ENCODE results near the gene SCGB1D4.
A peak's percentile ranks its signal among the peaks of the same experiment; 100 is the strongest.
"Not testable (repeated sequence)": the region's sequence is repeated elsewhere in the genome, so short reads cannot be mapped to it uniquely, and the experiment has no call there.

Gene SCGB1D4, protein sequence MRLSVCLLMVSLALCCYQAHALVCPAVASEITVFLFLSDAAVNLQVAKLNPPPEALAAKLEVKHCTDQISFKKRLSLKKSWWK

DNA sequence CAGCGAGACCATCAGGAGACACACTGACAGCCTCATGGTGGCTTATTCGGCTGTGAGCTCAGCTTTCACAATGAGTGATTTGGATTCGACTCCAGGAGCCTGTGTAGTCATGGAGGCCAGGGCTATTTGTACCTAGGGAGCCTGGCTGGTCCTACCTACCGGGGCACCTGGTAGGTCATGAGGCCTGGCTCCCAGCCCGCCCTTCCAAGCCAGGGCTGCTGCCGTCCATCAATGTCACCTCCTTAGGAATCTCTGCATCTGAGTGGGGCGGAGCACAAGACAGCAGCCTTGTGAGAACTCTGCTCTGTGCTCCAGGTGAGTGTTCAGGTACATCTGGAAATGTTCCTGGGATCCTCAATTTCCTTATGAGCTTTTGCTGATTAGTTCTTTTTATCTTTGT is at the start of gene SCGB1D4:
Gene SCGB1D4, minus strand, starts transcription at position 101 of the 400 bp plus-strand sequence. Its CDS starts 65 bp downstream, at position 36.
- DNase-seq, result no peak

DNA sequence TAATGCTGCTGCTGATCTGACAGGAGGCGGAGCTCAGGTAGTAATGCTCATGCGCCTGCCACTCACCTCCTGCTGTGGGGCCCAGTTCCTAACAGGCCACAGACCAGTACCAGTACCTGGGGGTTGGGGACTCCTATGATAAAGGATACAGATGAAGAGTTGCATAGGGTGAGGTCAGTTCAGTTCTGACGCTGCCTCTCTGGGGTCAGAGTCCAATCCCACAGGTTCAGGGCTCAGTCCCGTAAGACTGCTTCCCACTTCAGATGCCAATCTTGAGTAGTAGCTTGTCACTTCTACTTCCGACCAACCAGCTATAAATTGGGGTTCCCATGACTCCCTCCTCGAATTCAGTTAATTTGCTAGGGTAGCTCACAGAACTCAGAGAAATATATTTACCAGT is 47.0 kb upstream of the SCGB1D4 start:
- no peak for DNase-seq

DNA sequence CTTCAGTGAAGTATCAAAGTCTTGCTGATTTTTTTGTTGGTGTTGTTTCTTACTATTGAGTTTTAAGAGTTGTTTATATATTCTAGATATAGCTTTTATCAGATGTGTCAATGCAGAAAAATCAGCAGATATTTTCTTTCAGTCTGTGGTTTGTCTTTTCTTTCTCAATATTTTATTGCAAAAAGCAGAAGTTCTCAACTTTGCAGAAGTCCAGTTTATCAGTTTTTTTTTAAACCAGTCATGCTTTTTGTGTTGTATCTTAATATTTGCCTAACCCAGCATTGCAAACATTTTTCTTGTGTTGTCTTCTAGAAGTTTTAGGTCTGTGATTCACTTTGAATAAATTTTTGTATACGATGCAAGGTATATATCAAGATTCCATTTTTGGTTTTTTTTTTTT is 45.3 kb upstream of the SCGB1D4 start:
- DNase-seq, result no peak

DNA sequence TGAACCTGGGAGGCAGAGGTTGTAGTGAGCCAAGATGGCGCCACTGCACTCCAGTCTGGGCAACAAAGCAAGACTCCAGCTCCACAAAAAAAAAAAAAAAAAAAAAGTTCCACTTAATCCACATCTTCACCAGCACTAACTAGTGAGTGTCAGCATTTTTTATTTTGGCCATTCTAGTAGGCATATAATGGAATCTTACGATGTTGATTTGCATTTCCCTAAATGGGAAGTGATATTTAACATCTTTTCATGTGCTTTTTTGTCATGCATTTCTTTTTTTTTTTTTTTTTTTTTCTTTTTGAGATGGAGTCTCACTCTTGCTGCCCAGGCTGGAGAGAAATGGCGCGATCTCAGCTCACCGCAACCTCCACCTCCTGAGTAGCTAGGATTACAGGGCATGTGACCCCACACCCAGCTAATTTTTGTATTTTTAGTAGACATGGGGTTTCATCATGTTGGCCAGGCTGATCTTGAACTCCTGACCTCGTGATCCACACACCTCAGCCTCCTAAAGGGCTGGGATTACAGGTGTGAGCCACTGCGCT is 44.8 kb upstream of the SCGB1D4 start:
- DNase-seq, result not testable (repeated sequence)

DNA sequence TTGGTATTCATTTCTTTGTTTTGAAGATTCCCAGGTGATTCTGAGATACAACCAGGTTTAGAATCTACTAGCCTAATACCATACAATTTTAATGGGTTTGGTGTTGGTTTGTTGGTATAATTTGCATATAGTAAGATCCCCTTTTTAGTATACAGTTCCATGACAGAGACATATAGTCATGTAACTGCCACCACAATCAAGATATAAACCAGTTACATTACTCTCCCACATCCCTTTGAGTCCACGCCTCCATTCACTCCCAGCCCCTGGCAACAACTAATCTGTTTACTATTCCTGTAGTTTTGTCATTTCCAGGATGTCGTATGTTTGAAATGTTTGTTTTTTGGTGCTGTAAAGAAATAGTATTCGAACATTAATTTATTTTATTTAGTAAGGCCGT is 42.7 kb upstream of the SCGB1D4 start:
- DNase-seq, result no peak

DNA sequence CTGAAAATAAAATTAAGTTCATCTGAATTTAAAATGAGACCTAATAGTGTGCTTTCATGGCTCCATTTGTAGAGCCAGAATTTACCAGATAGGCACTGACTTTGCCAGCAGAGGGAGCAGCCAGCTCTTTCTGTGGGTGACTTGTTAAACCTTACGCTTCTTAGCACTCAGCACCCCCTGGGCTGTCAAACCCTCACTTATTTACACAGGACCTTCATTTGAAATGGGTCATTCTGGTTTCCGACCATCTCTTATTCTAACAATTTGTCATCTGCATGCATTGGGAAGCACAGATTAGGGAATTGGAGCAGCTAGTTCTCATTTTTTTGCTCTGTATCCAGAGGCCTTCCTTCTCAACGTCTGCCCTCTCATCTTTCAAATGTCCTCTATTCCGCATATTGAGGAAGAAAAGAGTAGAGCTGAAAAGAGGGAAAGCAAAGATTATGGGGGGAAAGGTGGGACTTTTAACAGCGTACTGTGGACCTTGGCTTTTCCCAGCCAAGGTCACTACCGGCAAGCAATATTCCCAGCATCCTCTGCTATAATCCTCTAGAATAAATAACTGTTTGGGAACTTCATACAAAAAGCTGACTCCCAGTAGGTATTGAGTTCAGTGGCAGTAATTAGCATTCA is 41.5 kb upstream of the SCGB1D4 start:
- DNase-seq, result peak; percentile 72

DNA sequence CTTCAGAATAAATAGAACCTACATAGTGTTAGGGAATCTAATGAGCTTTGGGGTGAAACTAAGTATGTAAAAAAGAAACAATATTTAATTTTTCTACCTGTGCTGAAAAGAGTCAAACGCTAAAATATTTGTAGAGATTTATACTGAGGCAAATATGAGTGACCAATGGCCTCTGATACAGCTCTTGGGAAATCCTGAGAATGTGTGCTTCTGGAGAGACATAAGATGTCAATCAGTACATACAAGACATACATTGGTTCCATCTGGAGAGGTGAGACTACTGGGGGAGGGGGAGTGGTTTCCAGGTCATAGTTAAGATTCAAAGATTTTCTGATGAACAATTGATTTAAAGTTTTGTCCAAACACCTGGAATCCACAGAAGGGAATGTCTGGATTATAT is 39.3 kb upstream of the SCGB1D4 start:
- no peak for DNase-seq

DNA sequence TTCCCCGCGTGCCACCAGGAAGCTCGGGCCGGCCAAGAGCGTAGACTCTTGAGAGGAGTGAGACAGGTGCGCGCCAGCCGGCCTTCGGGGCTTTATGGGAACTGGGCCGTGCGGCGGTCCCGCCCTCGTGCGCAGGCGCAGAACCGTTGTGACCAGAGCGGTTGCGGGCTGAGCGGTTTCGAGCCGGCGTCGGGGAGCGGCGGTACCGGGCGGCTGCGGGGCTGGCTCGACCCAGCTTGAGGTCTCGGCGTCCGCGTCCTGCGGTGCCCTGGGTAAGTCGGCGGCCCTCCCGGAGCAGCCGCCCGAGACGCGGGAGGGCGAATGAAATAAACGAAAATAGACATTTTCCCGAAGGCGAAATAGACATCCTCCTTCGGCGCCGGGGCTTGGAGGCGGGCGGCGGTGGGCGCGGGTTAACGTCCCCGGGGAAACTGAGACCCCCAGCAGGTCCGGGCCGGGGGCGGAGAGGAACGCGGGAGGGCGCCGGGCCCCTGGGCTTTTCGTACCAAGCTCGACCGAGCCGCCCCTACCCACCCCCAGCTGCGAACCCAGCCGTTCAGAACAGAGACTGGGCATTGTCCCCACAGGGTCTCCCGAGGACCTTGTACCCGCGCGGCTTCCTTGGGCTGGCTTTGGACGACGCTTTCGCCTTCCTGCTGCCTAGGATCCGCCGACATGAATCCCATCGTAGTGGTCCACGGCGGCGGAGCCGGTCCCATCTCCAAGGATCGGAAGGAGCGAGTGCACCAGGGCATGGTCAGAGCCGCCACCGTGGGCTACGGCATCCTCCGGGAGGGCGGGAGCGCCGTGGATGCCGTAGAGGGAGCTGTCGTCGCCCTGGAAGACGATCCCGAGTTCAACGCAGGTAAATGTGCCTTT is 38.7 kb upstream of the SCGB1D4 start, which contains the start of gene ASRGL1:
Gene ASRGL1, plus strand, starts transcription at position 146 of the 879 bp plus-strand sequence. Its CDS starts 530 bp downstream, at position 676.
- peak; percentile 97 for DNase-seq

DNA sequence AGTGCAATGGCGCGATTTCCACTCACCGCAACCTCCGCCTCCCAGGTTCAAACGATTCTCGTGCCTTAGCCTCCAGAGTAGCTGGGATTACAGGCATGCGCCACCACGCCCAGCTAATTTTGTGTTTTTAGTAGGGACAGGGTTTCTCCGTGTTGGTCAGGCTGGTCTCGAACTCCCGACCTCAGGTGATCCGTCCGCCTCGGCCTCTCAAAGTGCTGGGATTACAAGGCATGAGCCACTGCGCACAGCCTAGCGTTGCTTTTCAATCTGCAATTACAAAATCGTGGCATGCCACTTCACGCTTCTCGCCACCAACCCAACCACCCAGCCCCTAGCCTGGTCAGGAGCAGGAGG is 38.1 kb upstream of the SCGB1D4 start:
- DNase-seq, result not testable (repeated sequence)

DNA sequence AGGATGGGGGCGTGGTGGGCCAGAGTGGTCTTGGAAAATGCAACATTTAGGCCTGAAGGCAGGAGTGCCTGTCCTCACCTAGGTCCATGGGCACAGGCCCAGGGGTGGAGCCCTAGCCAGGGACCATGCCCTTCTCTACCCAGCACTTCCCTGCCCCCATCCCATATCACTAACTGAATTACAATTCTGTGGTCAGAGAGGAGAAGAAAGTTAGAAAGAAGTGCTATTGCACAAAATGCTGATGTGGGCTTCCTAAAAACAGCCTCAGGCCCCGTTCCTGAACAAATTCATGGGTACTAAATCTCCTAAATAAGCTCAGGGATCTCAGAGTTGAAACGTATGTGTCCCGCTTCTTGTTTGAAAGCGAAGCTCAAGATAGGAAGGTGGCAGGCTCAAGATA is 34.9 kb upstream of the SCGB1D4 start:
- no peak for DNase-seq

DNA sequence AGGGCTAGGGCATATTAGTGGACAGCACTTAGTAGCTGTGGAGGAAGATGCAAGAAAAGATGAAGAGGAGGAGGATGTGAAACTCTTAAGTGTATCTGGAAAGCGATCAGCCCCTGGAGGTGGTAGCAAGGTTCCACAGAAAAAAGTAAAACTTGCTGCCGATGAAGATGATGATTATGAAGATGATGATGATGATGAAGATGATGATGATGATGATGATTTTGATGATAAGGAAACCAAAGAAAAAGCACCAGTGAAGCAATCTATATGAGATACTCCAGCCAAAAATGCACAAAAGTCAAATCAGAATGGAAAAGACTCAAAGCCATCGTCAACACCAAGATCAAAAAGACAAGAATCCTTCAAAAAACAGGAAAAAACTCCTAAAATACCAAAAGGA is 32.4 kb upstream of the SCGB1D4 start:
- not testable (repeated sequence) for DNase-seq

DNA sequence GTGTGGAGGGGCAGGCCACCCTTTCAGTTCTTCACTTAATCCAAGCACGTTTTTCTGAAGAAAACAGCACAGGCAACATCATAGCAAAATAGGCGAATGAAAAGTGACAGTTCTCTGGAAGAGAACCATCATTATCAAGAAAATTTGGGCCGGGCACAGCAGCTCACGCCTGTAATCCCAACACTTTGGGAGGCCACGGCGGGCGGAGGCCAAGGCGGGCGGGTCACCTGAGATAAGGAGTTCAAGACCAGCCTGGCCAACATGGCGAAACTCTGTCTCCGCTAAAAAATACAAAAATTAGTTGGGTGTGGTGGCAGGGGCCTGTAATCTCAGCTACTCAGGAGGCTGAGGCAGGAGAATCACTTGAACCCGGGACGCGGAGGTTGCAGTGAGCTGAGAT is 28.7 kb upstream of the SCGB1D4 start:
- DNase-seq, result not testable (repeated sequence)

DNA sequence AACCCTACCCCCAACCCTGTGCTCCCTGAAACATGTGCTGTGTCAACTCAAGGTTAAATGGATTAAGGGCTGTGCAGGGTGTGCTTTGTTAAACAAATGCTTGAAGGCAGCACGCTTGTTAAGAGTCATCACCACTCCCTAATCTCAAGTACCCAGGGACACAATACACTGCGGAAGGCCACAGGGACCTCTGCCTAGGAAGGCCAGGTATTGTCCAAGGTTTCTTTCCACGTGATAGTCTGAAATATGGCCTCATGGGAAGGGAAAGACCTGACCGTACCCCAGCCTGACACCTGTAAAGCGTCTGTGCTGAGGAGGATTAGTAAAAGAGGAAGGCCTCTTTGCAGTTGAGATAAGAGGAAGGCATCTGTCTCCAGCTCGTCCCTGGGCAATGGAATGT is 27.8 kb upstream of the SCGB1D4 start:
- DNase-seq, result peak; percentile 37

DNA sequence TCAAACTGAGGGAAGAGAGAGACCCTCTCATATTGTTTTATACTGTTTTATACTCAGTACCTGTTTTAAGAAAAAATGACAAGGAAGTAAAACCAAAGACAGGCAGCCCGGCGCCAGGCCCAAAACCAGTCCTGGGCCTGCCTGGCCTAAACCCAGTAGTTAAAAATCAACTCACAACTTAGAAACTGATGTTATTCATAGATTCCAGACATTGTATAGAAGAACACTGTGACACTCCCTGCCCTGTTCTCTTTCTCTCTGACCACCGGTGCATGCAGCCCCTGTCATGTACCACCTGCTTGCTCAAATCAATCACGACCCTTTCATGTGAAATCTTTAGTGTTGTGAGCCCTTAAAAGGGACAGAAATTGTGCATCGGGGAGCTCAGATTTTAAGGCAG is 26.9 kb upstream of the SCGB1D4 start:
- DNase-seq, result not testable (repeated sequence)

DNA sequence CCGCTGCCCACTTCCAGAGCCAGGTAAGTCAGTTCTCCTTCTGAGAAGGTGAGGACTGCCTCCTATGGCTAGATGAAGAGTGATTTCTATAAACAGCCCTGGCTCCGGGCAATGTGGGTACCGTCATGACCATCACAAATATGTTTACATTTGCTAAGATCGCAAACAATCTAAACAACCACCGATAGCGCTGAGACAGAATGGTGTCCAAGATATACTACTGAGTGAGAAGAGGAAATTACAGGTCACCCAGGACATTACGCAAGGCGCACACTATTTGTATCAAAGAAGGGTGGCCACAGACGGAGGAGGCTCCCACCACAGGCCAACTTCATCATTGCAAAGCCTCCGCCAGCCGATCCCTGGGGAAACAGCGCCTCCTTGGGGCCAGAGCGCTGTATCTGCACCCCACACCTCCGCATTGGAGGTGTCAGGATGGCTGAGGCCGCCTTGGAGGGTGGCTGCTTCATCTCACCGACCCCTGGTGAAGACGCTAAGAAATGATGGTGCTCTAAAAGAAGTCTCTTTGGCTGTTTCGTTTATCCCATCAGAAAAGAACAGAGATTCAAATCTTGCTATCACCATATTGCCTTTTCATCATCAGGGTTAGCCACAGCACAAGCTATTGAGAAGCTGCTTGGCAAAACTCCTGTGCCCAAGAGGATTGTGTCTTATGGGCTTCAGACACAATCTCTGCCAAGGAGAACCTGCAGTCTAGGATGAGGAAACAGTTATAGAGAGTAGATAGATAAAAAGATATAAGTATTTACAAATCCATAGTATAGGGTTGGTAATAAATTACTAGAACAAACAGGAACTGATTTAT is 26.1 kb upstream of the SCGB1D4 start:
- DNase-seq, result peak; percentile 54

DNA sequence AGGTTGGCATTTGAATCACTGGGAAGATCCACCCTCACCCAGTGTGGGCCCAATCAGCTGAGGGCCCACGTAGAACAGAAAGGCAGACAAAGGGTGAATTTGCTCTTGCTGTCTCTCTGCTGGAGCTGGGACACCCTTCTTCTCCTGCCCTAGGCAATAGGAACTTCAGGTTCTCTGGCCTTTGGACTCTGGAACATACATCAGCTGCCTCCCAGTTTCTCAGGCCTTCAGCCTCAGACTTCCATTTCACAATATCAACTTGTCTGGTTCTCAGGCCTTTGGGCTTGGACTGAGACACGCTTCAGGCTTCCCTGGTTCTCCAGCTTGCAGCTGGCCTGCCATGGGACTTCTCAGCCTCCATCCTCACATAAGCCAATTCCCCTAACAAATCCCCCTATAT is 23.6 kb upstream of the SCGB1D4 start:
- no peak for DNase-seq

DNA sequence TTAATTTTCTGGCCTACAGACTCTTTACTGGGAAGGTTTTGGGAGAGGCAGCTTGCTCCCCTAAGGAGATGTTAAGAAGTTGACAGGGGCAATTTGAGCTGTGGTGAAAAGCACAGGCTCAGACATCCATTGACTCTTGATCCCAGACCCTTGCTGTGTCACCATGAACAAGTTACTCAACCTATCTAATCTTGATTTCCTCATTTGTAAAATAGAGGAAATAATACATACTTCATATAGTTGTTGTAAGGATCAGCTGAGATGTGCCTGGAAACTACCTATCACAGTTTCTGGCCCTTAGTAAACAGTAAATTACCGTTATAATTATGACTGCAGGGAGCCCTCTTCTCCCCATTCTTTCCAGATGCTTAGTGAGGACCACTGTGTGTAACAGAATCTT is 16.6 kb upstream of the SCGB1D4 start:
- DNase-seq, result no peak

DNA sequence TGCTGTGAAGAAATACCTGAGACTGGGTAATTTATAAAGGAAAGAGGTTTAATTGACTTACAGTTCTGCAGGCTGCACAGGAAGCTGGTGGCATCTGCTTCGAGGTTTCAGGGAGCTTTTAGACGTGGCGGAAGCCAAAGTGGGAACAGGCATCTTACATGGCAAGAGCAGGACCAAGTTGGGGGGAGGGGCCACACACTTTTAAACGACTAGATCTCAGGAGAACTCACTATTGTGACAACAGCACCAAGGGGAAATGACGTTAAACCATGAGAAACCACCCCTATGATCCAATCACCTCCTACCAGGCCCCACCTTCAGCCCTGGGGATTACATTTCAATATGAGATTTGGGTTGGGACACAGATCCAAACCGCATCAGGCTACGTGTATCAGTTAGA is 11.1 kb upstream of the SCGB1D4 start:
- no peak for DNase-seq

DNA sequence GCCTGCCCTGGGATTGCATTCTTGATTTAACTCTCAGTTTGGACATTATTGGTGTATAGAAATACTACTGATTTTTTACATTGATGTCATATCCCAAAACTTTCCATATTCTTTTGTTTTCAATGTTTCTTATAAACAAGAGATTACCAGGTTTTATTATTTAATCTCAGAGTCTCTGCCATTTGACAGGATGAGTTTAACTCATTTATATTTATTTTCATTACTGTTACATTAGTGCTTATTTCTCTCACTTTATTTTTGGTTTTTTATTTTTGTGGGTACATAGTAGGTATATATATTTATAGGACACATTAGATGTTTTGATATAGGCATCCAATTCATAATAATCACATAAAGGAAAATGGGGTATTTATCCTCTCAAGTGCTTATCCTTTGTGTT is 9.1 kb upstream of the SCGB1D4 start:
- DNase-seq, result no peak

DNA sequence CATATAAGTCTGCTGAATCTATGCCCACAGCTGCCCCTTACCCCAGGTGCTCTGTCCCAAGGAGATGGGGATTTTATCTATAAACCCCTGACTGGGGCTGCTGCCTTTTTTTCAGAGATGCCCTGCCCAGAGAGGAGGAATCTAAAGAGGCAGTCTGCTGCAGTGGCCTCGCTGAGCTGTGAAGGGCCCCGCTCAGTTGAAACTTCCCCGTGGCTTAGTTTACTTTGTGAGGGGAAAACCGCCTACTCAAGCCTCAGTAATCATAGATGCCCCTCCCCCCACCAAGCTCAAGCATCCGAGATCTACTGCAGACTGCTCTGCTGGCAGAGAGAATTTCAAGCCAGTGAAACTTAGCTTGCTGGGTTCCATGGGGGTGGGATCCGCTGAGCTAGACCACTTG is 7.4 kb upstream of the SCGB1D4 start:
- DNase-seq, result no peak

DNA sequence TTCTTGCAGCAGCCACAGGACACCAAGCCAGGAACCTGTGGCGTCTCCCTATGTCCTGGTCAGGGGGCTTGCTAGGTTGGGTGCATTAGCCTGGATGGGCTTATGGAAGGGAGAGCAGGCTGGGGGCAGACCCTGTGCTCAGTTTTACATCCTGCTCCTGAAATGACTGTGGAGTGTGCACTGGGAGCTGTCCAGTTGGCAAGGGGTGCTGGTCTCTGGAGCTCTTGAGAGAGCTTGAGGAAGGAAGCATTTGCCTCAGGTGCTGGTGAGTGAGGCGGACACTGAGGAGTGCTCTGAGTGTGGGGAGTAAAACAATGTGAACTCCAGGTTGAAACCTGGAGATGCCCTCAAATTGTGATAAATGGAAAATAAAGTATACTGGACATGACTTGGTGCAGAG is 3.4 kb downstream of the SCGB1D4 start:
- DNase-seq, result peak; percentile 11

DNA sequence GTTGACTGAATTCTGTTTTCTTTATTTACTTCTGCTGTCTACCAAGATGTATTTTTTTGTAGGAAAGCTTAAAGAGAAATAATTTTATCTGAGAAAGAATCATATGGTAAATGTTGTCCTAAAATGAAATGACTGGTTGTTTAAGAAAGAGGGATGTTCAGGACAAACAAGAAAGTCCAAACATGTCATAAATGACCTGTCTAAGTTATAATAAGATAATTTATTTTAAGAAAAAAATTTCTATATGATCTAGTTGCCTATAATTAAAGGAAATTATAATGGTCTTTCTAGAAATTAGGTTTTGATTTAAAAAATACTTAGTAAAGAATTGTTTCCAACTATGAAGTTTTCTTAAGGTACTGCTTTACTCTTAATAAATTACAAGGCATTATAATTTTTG is 18.4 kb downstream of the SCGB1D4 start:
- no peak for DNase-seq

DNA sequence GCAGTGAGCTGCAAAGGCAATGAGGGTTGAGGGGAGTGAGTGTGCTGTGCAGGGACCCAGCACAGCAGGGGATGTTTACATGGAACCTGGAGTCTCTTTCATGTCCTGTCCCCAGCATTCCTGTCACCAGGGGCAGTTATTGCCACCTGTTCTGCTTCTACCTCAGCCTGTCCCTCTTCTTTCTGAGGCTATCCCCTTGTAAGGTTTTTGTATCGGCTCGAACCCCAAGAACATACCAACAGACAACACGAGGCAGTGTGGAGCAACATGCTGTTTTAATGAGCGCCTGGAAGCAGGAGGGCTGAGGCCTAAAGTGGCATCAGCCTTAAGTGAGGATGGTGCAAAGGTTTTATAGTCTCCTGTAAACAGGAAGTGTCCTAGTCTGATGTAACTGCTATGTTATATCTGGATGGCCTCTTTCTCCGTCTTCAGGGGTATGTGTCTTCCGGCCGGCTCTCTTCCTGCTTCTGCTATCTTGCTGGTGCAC is 25.0 kb downstream of the SCGB1D4 start:
- DNase-seq, result peak; percentile 40
